Measurements from ENCODE around the gene TTBK2. TPM values are rescaled to one million over a fixed set of nuclear protein-coding genes. Genes with fewer than 3 reads are reported as not detected.

TTBK2 gene
- total RNA-seq, 2 donors from 2014 or later, result 17.9 to 24.8 TPM

GRCh38 chr15:42707873-42708544 is 212.6 kb downstream of the TTBK2 start:
- Histone ChIP-seq H3K36me3 (ENCODE audit: control insufficient read depth, insufficient read depth, low read length) (no peaks in the 10 kb centered on the region), H3K9me3 (ENCODE audit: control insufficient read depth, low read length) (no peaks in the 10 kb centered on the region), H3K4me3 (ENCODE audit: low read length) (no peak overlapping the region), H3K9ac (ENCODE audit: extremely low read depth, low read length, poor library complexity, severe bottlenecking) (no peak overlapping the region), H3K27me3 (ENCODE audit: control insufficient read depth, insufficient read depth, low read length, poor library complexity, severe bottlenecking) (no peaks in the 10 kb centered on the region), H3K4me1 (ENCODE audit: control insufficient read depth, insufficient read depth, low read length) (no peaks in the 10 kb centered on the region), H3K27ac (ENCODE audit: low read depth, low read length) (no peak overlapping the region)
- DNase-seq, result no peak
- no peaks in the 10 kb centered on the region for H3K9me3 Mint-ChIP-seq
- H3K27me3 Mint-ChIP-seq (ENCODE audit: insufficient read depth), result no peaks in the 10 kb centered on the region
- no peak overlapping the region for H3K4me3 Mint-ChIP-seq
- no peaks in the 10 kb centered on the region for H3K4me1 Mint-ChIP-seq
- TF ChIP-seq, protein P1, sequence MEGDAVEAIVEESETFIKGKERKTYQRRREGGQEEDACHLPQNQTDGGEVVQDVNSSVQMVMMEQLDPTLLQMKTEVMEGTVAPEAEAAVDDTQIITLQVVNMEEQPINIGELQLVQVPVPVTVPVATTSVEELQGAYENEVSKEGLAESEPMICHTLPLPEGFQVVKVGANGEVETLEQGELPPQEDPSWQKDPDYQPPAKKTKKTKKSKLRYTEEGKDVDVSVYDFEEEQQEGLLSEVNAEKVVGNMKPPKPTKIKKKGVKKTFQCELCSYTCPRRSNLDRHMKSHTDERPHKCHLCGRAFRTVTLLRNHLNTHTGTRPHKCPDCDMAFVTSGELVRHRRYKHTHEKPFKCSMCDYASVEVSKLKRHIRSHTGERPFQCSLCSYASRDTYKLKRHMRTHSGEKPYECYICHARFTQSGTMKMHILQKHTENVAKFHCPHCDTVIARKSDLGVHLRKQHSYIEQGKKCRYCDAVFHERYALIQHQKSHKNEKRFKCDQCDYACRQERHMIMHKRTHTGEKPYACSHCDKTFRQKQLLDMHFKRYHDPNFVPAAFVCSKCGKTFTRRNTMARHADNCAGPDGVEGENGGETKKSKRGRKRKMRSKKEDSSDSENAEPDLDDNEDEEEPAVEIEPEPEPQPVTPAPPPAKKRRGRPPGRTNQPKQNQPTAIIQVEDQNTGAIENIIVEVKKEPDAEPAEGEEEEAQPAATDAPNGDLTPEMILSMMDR (conservative IDR thresholded peaks at IDR 0.05), result no peak
- no peak overlapping the region for H3K27ac Mint-ChIP-seq
- H3K36me3 Mint-ChIP-seq (ENCODE audit: low read depth), result no peaks in the 10 kb centered on the region
- WGBS, 2 experiments (ENCODE audit: insufficient coverage in 1 of 2, insufficient read length in 1 of 2), result 90 to 94% methylated on average over 2 to 3 of the region's 3 CpGs

DNA sequence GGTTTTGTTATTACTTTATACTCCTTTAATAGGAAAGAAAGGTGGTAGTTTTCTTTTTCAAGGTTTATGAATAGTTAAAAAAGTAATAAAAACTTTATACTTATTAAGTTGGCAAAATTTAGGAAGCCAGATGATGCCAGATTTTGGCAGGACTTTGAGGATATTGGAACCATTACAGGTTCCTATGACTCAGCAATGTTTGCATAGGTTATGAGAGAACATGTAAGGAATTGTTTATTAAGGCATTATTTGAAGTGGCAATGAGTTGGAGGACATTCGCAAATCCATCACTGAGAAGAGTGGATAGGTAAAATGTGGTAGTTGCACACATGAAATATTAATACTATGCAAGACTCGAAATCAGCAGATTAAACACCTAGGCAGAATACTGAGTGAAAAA is 213.5 kb downstream of the TTBK2 start:
- Histone ChIP-seq H3K4me1 (ENCODE audit: control insufficient read depth, insufficient read depth, low read length) (no peaks in the 10 kb centered on the region), H3K36me3 (ENCODE audit: control insufficient read depth, insufficient read depth, low read length) (no peaks in the 10 kb centered on the region), H3K4me3 (ENCODE audit: low read length) (no peak overlapping the region), H3K9ac (ENCODE audit: extremely low read depth, low read length, poor library complexity, severe bottlenecking) (no peak overlapping the region), H3K27me3 (ENCODE audit: control insufficient read depth, insufficient read depth, low read length, poor library complexity, severe bottlenecking) (no peaks in the 10 kb centered on the region), H3K27ac (ENCODE audit: low read depth, low read length) (no peak overlapping the region), H3K9me3 (ENCODE audit: control insufficient read depth, low read length) (no peaks in the 10 kb centered on the region)
- TF ChIP-seq, protein P1 (conservative IDR thresholded peaks at IDR 0.05), result no peak
- Mint-ChIP-seq H3K27me3 (ENCODE audit: insufficient read depth) (no peaks in the 10 kb centered on the region), H3K9me3 (no peaks in the 10 kb centered on the region), H3K36me3 (ENCODE audit: low read depth) (no peaks in the 10 kb centered on the region), H3K4me1 (no peaks in the 10 kb centered on the region), H3K4me3 (no peak overlapping the region), H3K27ac (no peak overlapping the region)
- 100% methylated on average over 2 of the region's 2 CpGs; no CpG with 5 or more reads in 1 of the 2 experiments for WGBS, 2 experiments (ENCODE audit: insufficient coverage in 1 of 2, insufficient read length in 1 of 2)
- DNase-seq, result no peak

GRCh38 chr15:42705336-42705735 is 215.2 kb downstream of the TTBK2 start:
- Histone ChIP-seq H3K4me3 (ENCODE audit: low read length) (no peak overlapping the region), H3K4me1 (ENCODE audit: control insufficient read depth, insufficient read depth, low read length) (no peaks in the 10 kb centered on the region), H3K36me3 (ENCODE audit: control insufficient read depth, insufficient read depth, low read length) (no peaks in the 10 kb centered on the region), H3K27me3 (ENCODE audit: control insufficient read depth, insufficient read depth, low read length, poor library complexity, severe bottlenecking) (no peaks in the 10 kb centered on the region), H3K27ac (ENCODE audit: low read depth, low read length) (no peak overlapping the region), H3K9ac (ENCODE audit: extremely low read depth, low read length, poor library complexity, severe bottlenecking) (no peak overlapping the region), H3K9me3 (ENCODE audit: control insufficient read depth, low read length) (peaks cover 8% of the 10 kb centered on the region)
- TF ChIP-seq, protein P1 (conservative IDR thresholded peaks at IDR 0.05), result no peak
- Mint-ChIP-seq H3K4me1 (no peaks in the 10 kb centered on the region), H3K27ac (no peak overlapping the region), H3K27me3 (ENCODE audit: insufficient read depth) (no peaks in the 10 kb centered on the region), H3K4me3 (no peak overlapping the region), H3K9me3 (no peaks in the 10 kb centered on the region), H3K36me3 (ENCODE audit: low read depth) (no peaks in the 10 kb centered on the region)
- WGBS, 2 experiments (ENCODE audit: insufficient coverage in 1 of 2, insufficient read length in 1 of 2), result 73 to 89% methylated on average over 5 of the region's 5 CpGs
- no peak for DNase-seq
